ENCODE results near the gene TTC27. TPM values are rescaled to one million over a fixed set of nuclear protein-coding genes. Genes with fewer than 3 reads are reported as not detected.

TTC27 gene
- total and polyA plus RNA-seq, 4 donors, result 3.5 to 13.5 (median 6.3) TPM

GRCh38 chr2:32849456-32850194 lies 221.8 kb downstream of the TTC27 start:
- Histone ChIP-seq H3K27me3 (ENCODE audit: control insufficient read depth in 4 of 4, insufficient read depth in 4 of 4, low read length in 3 of 4) (no peaks in the 10 kb centered on the region), H3K27ac (ENCODE audit: low read depth in 1 of 2, low read length in 2 of 2) (no peak overlapping the region), H3K4me1 (ENCODE audit: control insufficient read depth in 4 of 4, insufficient read depth in 4 of 4, low read length in 3 of 4) (no peaks in the 10 kb centered on the region), H3K36me3 (ENCODE audit: control insufficient read depth in 4 of 4, insufficient read depth in 3 of 4, low read depth in 1 of 4, low read length in 3 of 4) (no peaks in the 10 kb centered on the region), H3K9ac (ENCODE audit: low read depth in 1 of 2, low read length in 2 of 2) (no peak overlapping the region), H3K9me3 (ENCODE audit: control insufficient read depth in 4 of 4, low read length in 3 of 4) (no peaks in the 10 kb centered on the region), H3K4me3 (ENCODE audit: low read depth in 1 of 3, low read length in 3 of 3) (no peak overlapping the region)
- WGBS, result 89% methylated on average over 5 of the region's 5 CpGs
- DNase-seq (ENCODE audit: low spot score), result no peak
- TF ChIP-seq FOXA2 (IDR thresholded peaks at IDR 0.05) (no peak), ATF3 (IDR thresholded peaks at IDR 0.05) (no peak), SP1 (IDR thresholded peaks at IDR 0.05) (no peak), JUND (IDR thresholded peaks at IDR 0.05) (no peak), HNF4A (conservative IDR thresholded peaks at IDR 0.05) (no peak), TAF1 (conservative IDR thresholded peaks at IDR 0.05) (no peak), YY1 (IDR thresholded peaks at IDR 0.05) (no peak), FOXA1 (IDR thresholded peaks at IDR 0.05) (no peak), CTCF (IDR thresholded peaks at IDR 0.05; ENCODE audit: low read depth, low read length, missing input control) (no peak), RXRA (IDR thresholded peaks at IDR 0.05) (no peak), NR2F2 (IDR thresholded peaks at IDR 0.05) (no peak), REST (IDR thresholded peaks at IDR 0.05) (no peak), RAD21 (IDR thresholded peaks at IDR 0.05) (no peak), HNF4G (IDR thresholded peaks at IDR 0.05) (no peak), EGR1 (IDR thresholded peaks at IDR 0.05; ENCODE audit: low read depth in 2 of 2) (no peak), GABPA (IDR thresholded peaks at IDR 0.05 in 1 of 2, conservative IDR thresholded peaks at IDR 0.05 in 1 of 2) (no peak)
- TF ChIP-seq, protein P1, sequence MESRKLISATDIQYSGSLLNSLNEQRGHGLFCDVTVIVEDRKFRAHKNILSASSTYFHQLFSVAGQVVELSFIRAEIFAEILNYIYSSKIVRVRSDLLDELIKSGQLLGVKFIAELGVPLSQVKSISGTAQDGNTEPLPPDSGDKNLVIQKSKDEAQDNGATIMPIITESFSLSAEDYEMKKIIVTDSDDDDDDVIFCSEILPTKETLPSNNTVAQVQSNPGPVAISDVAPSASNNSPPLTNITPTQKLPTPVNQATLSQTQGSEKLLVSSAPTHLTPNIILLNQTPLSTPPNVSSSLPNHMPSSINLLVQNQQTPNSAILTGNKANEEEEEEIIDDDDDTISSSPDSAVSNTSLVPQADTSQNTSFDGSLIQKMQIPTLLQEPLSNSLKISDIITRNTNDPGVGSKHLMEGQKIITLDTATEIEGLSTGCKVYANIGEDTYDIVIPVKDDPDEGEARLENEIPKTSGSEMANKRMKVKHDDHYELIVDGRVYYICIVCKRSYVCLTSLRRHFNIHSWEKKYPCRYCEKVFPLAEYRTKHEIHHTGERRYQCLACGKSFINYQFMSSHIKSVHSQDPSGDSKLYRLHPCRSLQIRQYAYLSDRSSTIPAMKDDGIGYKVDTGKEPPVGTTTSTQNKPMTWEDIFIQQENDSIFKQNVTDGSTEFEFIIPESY (IDR thresholded peaks at IDR 0.05), result no peak
- TF ChIP-seq, protein P2, sequence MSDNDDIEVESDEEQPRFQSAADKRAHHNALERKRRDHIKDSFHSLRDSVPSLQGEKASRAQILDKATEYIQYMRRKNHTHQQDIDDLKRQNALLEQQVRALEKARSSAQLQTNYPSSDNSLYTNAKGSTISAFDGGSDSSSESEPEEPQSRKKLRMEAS (IDR thresholded peaks at IDR 0.05), result no peak

Measured in liver (tissue), 9 donors.